Adrenal gland (tissue), 5 donors: ENCODE results near the gene MBL2.

ENCODE experiments used
- POLR2A ChIP-seq, 2 donors: fragments of 450-650 bp; IDR thresholded peaks; one replicate each; pipeline ENCODE4 v1.6.1; 2017; ENCODE audit warnings: antibody characterized with exemption in 2 of 2, mild to moderate bottlenecking in 2 of 2, moderate library complexity in 1 of 2
- TF ChIP-seq, protein P1 (sequence below), 6 experiments: fragments of 450-650 bp in 4 of 6; fragments of 200-600 bp in 2 of 6; sonication (generic) in 1 of 6; IDR thresholded peaks; 1 replicate in 5 of 6; 2 replicates in 1 of 6; pipeline versions ENCODE4 v1.5.1 to v1.8.0; 2016 to 2021; ENCODE audit warnings: antibody characterized with exemption in 6 of 6, mild to moderate bottlenecking in 2 of 6, moderate library complexity in 1 of 6
- donor health status: DM: no; HTN: no; CAD: no.

DNA sequence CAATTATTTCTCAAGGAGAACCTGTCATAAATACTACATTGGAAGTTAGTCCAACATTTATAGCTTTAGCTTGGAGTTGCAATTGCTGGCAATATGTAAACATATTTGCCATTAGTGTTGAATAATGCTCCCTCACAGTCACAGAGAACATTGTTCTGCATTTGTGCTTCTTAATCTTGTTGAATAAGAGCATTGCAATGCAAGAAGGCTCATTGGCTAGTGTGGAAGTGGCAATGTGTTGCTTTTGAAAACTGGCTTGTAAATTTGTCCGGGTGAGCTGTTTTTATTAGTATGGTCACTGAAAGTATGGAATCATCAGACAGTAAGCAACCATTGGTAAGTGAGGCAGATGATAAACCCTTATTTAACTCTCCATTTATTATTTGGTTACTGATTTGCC lies 47.7 kb upstream of the MBL2 start:
- TF ChIP-seq, protein P1, sequence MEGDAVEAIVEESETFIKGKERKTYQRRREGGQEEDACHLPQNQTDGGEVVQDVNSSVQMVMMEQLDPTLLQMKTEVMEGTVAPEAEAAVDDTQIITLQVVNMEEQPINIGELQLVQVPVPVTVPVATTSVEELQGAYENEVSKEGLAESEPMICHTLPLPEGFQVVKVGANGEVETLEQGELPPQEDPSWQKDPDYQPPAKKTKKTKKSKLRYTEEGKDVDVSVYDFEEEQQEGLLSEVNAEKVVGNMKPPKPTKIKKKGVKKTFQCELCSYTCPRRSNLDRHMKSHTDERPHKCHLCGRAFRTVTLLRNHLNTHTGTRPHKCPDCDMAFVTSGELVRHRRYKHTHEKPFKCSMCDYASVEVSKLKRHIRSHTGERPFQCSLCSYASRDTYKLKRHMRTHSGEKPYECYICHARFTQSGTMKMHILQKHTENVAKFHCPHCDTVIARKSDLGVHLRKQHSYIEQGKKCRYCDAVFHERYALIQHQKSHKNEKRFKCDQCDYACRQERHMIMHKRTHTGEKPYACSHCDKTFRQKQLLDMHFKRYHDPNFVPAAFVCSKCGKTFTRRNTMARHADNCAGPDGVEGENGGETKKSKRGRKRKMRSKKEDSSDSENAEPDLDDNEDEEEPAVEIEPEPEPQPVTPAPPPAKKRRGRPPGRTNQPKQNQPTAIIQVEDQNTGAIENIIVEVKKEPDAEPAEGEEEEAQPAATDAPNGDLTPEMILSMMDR (IDR thresholded peaks at IDR 0.05) = no peak
- TF ChIP-seq POLR2A (IDR thresholded peaks at IDR 0.05) = no peak
